ENCODE data around the gene SLC16A5. TPM values are rescaled to one million over a fixed set of nuclear protein-coding genes. Genes with fewer than 3 reads are reported as not detected.

SLC16A5 gene
- total and polyA plus RNA-seq, 2 donors (not counting 1 experiment from before 2014, with no cell fraction given): 9.3 to 14.5 TPM

DNA sequence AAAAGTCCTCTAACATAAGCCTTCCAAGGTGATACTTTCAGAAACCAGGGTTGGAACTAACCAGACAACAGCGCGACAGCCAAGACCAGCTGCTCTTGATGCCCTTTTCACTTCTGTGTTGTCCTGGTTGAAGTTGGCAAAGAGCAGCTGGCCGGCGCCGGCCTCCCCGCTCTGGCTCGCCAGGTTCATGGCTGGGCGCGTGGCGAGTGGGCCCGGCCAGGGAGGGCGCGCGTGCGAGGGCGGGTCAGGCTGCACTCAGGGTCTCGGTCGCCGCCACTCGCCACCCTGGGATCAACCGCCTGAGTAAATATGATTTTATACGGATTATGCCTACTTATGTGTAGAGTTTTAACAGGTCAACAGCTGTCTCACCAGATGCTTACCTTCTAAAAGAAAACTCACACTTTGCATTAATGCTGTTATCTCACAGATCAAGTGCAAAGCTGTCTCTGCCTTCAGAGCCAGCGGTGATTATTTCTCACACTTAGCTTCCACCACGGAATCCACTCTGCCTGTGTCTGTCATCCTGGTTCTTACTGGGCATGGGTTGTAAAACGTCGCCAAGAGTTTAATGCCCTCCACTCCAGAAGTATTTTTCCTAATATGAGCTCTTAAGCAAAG, 27.2 kb upstream of the SLC16A5 start:
- Histone ChIP-seq H3K4me3 (ENCODE audit: control extremely low read depth in 1 of 5, extremely low read depth in 1 of 5, insufficient read depth in 1 of 5, low read depth in 2 of 5, low read length in 4 of 5) (no peak overlapping the region), H3K9ac (ENCODE audit: low read length) (no peak overlapping the region), H3K27me3 (replicated peaks in 1 of 4; ENCODE audit: control extremely low read depth in 1 of 4, control insufficient read depth in 3 of 4, insufficient read depth in 4 of 4, low read length in 3 of 4) (no peaks in the 10 kb centered on the region), H2AFZ (ENCODE audit: insufficient read depth, low read depth, low read length, poor library complexity, severe bottlenecking) (no peak overlapping the region), H3K36me3 (replicated peaks in 1 of 2; ENCODE audit: control extremely low read depth in 1 of 2, control insufficient read depth in 1 of 2, extremely low read depth in 1 of 2, insufficient read depth in 2 of 2, low read length in 1 of 2) (peaks cover 0 to 55% of the 10 kb centered on the region in 2 experiments), H3K79me2 (ENCODE audit: control insufficient read depth, insufficient read depth, low read length) (peaks cover 6% of the 10 kb centered on the region), H3K27ac (ENCODE audit: low read length in 2 of 2) (no peak overlapping the region), H3K9me3 (ENCODE audit: control extremely low read depth in 1 of 3, control insufficient read depth in 2 of 3, insufficient read depth in 1 of 3, low read length in 2 of 3) (no peaks in the 10 kb centered on the region), H3K4me2 (replicated peaks; ENCODE audit: low read depth, low read length, poor library complexity, severe bottlenecking) (no peak overlapping the region), H4K20me1 (ENCODE audit: control insufficient read depth, insufficient read depth, low read length, poor library complexity, severe bottlenecking) (no peaks in the 10 kb centered on the region), H3K4me1 (ENCODE audit: control insufficient read depth in 2 of 2, insufficient read depth in 2 of 2, low read length in 2 of 2) (no peaks in the 10 kb centered on the region)
- ChIA-PET POLR2A (interaction anchor here (0.5 to 0.8 kb wide), 2 partner anchors 13 to 47 kb away, joined by 4 to 5 read pairs; no protein-coding TSS in a partner anchor), CTCF (interaction anchor here (0.6 to 2.2 kb wide), 14 partner anchors 10 to 352 kb away, joined by 3 to 10 read pairs (median 4); partner anchors contain the start of gene FDXR)
- TF ChIP-seq, protein P1, sequence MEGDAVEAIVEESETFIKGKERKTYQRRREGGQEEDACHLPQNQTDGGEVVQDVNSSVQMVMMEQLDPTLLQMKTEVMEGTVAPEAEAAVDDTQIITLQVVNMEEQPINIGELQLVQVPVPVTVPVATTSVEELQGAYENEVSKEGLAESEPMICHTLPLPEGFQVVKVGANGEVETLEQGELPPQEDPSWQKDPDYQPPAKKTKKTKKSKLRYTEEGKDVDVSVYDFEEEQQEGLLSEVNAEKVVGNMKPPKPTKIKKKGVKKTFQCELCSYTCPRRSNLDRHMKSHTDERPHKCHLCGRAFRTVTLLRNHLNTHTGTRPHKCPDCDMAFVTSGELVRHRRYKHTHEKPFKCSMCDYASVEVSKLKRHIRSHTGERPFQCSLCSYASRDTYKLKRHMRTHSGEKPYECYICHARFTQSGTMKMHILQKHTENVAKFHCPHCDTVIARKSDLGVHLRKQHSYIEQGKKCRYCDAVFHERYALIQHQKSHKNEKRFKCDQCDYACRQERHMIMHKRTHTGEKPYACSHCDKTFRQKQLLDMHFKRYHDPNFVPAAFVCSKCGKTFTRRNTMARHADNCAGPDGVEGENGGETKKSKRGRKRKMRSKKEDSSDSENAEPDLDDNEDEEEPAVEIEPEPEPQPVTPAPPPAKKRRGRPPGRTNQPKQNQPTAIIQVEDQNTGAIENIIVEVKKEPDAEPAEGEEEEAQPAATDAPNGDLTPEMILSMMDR (IDR thresholded peaks at IDR 0.05): no peak
- no peak for TF ChIP-seq EZH2 (IDR thresholded peaks at IDR 0.05; ENCODE audit: borderline replicate concordance, insufficient read depth, low read depth, low read length, poor library complexity, severe bottlenecking)
- intact Hi-C loops (cut with micrococcal nuclease): no loop called here
- DNase-seq (no peak), ATAC-seq (ENCODE audit: low read depth) (no peak)
- WGBS (ENCODE audit: insufficient coverage): 97% methylated on average over 22 of the region's 26 CpGs
- no peaks in the 10 kb centered on the region for H3K9me3 Mint-ChIP-seq (ENCODE audit: insufficient read depth)
- no peak overlapping the region for H3K4me3 Mint-ChIP-seq
- H3K27me3 Mint-ChIP-seq: no peaks in the 10 kb centered on the region
- H3K27ac Mint-ChIP-seq: no peak overlapping the region
- H3K4me1 Mint-ChIP-seq: no peaks in the 10 kb centered on the region

DNA sequence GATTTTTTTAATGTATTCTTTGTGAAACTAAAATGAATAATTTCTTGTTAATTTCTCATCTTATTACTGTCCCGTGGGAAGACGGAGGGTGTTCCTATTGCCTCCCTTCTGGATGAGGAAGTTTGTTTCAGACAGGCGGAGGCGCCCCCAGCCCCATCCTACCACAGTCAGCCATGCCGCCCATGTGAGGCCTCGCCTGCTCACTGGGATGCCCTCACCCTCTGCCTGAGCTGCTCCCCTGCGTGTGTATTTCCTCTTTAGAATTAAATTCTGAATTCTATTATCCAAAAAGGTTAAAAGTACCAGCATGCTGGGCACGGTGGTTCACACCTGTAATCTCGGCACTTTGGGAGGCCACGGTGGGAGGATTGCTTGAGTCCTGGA, 26.7 kb upstream of the SLC16A5 start:
- 100% methylated on average over 5 of the region's 10 CpGs for WGBS (ENCODE audit: insufficient coverage)
- H3K9me3 Mint-ChIP-seq (ENCODE audit: insufficient read depth): no peaks in the 10 kb centered on the region
- intact Hi-C loops (cut with micrococcal nuclease): no loop called here
- TF ChIP-seq, protein P1 (IDR thresholded peaks at IDR 0.05): no peak
- TF ChIP-seq EZH2 (IDR thresholded peaks at IDR 0.05; ENCODE audit: borderline replicate concordance, insufficient read depth, low read depth, low read length, poor library complexity, severe bottlenecking): no peak
- Histone ChIP-seq H2AFZ (ENCODE audit: insufficient read depth, low read depth, low read length, poor library complexity, severe bottlenecking) (no peak overlapping the region), H3K27me3 (replicated peaks in 1 of 4; ENCODE audit: control extremely low read depth in 1 of 4, control insufficient read depth in 3 of 4, insufficient read depth in 4 of 4, low read length in 3 of 4) (no peaks in the 10 kb centered on the region), H3K9me3 (ENCODE audit: control extremely low read depth in 1 of 3, control insufficient read depth in 2 of 3, insufficient read depth in 1 of 3, low read length in 2 of 3) (no peaks in the 10 kb centered on the region), H3K9ac (ENCODE audit: low read length) (no peak overlapping the region), H3K27ac (ENCODE audit: low read length in 2 of 2) (no peak overlapping the region), H3K79me2 (ENCODE audit: control insufficient read depth, insufficient read depth, low read length) (peaks cover 6% of the 10 kb centered on the region), H3K4me2 (replicated peaks; ENCODE audit: low read depth, low read length, poor library complexity, severe bottlenecking) (no peak overlapping the region), H3K4me3 (ENCODE audit: control extremely low read depth in 1 of 5, extremely low read depth in 1 of 5, insufficient read depth in 1 of 5, low read depth in 2 of 5, low read length in 4 of 5) (no peak overlapping the region), H4K20me1 (ENCODE audit: control insufficient read depth, insufficient read depth, low read length, poor library complexity, severe bottlenecking) (no peaks in the 10 kb centered on the region), H3K36me3 (replicated peaks in 1 of 2; ENCODE audit: control extremely low read depth in 1 of 2, control insufficient read depth in 1 of 2, extremely low read depth in 1 of 2, insufficient read depth in 2 of 2, low read length in 1 of 2) (peaks cover 0 to 56% of the 10 kb centered on the region in 2 experiments), H3K4me1 (ENCODE audit: control insufficient read depth in 2 of 2, insufficient read depth in 2 of 2, low read length in 2 of 2) (no peaks in the 10 kb centered on the region)
- no peaks in the 10 kb centered on the region for H3K4me1 Mint-ChIP-seq
- no peaks in the 10 kb centered on the region for H3K27me3 Mint-ChIP-seq
- no peak for ATAC-seq (ENCODE audit: low read depth)
- ChIA-PET POLR2A (no interaction called here), CTCF (interaction anchor here (0.7 to 2.2 kb wide), 10 partner anchors 9 to 188 kb away, joined by 3 to 10 read pairs (median 3); partner anchors contain the start of gene FDXR)
- no peak overlapping the region for H3K27ac Mint-ChIP-seq
- DNase-seq: no peak
- no peak overlapping the region for H3K4me3 Mint-ChIP-seq
